GM19193 (cell line): Measurements from ENCODE around the gene CCDC106.

Experiments used
- POLR2A ChIP-seq: IDR thresholded peaks from 4 replicates; pipeline ENCODE4 v1.6.1; 2011; ENCODE audit not compliant: insufficient read depth, insufficient read length; ENCODE audit errors: extremely low read depth

CCDC106 gene

GRCh38 chr19:55674841-55675660, 27.0 kb downstream of the CCDC106 start, which contains the start of gene EPN1:
Gene EPN1 (plus strand): TSS chr19:55675226. CDS start chr19:55678628, 3,402 bp downstream.
- TF ChIP-seq POLR2A, result peak; percentile 68

- no peak for TF ChIP-seq POLR2A
These were observed 27.8 kb downstream of the CCDC106 start for GRCh38 chr19:55675661-55676354.

DNA sequence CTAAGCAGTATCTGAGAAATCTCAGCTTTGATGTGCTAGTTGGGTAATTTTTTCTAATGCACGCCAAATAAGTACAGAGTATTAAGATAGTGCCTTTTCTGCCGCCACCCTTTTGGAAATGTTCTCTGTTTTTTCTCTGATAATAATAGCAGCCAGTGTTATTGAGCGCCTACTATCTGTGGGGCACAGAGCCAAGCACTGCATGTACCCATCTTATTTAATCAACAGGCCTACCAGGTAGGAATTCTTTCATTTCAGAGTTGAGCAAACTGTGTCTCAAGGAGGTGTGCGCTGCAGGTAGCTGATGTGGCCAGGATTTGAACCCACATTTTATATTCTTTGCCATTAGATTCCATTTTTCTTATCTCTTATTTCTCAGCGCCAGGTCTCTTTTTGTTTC, 28.4 kb downstream of the CCDC106 start:
- no peak for TF ChIP-seq POLR2A

DNA sequence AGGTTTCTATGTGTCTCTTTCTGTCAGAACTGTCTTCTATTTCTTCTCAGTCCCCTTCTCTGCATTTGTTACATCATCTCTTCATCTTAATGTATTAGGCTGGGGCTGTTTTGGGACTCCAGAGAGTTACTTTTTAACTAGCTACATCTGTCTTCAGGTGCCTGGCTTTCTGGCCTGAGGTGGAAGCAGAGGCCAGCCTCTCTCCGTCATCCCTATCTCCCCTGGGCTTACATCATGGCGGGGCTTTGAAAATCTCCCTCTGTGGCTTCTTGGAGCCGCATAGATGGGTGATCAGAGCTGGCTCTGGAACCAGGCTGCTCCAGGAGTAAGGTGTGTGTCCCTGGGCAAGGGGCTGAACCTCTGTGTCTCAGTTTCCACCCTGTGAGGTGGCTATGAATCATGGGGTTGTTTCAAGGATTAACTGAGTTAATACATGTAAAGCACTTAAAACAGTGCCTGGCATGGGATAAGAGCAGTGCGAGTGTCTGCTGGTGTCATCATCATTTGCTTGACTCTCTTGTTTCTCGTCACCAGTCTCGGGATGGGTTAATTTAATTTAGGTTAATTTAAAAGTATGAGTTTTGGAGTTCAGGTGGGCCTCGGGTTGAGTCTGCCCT, 29.0 kb downstream of the CCDC106 start:
- no peak for TF ChIP-seq POLR2A

DNA sequence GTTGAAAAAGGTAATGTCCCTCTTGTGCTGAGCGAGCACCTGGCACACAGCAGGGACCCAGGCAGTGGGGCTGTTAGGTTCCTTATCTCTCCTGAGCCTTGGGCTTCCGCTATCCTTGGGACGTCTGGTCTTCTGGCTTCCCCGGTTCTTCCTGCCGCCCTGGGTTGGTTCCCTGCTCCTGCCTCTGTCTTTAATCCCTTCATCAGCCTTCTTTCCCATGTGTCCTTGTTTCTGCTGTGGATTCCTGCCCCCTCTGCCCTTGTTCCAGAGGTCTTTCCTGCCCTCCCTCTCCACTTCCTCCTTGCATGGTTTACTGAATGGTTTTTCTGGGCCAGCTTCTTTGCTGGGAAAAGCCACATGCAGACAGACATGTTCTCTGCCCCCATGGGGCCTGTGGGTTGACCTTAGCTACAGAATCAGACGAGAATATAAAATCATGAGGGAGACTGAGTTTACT, 29.6 kb downstream of the CCDC106 start:
- no peak for TF ChIP-seq POLR2A

- peak; percentile 54 for TF ChIP-seq POLR2A
These were observed 30.2 kb downstream of the CCDC106 start for GRCh38 chr19:55678121-55678671.

DNA sequence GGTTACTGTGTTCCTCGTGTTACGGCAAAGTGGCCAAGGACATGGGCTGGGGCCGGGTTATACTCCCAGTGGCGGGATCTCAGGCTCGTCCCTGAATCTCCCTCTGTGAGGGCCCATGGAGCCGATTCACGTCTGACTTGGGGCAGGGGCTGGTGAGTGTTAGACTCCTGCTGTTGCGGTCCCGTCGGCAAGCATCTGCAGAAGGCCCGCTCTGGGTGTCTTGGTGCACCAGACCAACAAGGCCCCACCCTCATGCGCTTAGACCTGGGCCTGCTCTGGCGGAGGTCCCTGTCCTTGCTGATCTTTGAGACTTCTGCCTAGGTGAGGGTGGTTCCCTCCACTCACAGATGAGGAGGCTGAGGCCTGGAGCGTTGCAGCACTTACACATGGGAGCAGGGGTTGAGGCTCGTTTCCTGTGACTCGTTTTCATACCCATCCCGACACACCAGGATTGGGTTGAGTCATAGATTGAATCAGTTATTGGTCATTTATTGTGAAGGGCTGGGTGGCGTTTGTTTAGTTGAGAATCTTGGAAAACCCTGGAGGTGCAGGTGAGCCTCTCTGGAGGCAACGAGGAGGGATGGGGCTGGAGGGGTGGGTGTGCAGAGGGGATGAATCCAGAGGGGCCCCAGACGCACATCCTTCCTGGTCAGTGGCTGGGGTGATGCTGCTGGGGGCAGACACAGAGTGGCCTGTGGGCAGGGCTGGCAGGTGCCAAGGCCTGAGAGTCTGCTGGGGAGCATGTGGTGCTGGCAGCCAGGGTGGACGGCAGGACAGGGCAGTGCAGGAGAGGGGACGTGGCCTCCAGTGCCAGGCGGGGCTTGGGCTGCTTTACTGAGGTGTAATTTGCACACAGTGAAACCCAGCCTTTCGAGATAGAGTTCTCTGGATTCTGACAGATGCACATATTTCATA, 31.6 kb downstream of the CCDC106 start:
- peak; percentile 6 for TF ChIP-seq POLR2A

GRCh38 chr19:55680339-55681130, 32.5 kb downstream of the CCDC106 start:
- no peak for TF ChIP-seq POLR2A

DNA sequence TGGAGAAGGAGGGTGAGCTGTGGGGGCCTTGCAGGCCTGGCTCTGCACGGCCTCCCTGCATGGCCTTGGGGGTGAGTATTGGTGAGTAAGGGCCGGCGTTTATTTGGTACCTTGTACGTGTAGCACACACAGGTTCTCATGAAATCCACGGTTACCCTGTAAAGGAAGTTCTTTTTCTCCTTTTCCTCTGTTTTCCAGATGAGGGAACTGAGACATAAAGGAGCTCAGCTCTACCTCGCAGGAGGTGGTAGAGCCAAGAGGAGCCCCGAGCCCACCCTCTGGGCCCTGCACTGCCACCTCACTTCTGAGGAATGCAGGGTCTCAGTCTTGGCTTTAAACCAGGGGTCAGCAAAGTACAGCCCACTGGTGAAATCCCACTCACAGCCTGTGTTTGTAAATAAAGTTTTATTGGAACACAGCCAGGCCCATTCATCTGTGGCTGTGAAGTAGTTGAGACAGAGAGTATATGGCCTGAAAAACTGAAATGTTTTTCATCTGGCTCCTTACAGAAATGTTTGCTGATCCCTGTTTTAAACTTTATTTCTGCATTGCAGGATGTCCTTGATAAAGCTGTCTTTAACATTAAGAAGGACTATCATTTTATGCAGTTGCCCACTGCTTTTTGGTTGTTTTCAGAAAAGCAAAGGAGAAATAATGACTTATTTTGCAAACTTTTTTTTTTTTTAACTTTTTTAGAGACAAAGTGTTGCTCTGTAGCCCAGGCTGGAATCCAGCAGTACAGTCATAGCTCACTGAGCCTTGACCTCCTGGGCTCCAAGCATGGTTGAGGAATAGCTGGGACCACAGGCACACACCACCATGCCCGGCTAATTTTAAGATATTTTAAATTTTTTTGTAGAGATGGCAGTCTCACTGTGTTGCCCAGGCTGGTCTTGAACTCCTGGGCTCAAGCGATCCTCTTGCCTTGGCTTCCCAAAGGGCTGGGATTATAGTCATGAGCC, 33.4 kb downstream of the CCDC106 start:
- no peak for TF ChIP-seq POLR2A

DNA sequence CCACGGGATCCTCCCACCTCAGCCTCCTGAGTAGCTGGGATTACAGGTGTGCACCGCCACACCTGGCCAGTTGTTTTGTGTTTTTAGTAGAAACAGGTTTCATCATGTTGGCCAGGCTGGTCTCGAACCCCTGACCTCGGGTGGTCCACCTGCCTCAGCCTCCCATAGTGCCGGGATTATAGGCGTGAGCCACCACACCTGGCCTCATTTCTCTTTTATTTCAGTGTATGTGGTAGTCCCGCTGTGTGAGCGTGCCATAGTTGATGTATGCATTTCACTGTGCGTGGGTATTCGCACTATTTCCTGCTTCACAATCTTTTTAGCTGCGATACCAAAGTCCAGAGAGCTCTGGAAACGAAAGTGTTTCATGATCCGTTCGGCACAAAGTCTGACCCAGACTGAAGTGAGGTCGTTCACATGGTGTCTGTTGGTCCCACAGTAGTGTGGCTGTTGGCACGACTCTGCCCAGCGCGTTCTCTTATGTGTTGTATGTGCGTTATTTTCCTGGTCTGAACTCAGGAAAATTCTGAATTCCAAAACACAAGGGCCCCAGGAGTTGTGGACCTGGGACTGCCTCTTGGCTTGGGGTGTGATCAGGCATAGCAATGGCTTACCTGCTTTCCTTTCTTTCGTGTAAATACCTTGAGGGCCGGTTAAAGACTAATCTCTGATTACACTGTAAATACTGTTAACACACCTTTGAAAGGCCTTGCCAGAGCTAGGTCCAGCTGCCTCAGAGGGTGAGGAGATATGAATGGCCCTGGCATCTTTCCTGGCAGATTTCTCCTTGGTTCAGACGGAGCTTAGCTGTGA, 35.6 kb downstream of the CCDC106 start:
- no peak for TF ChIP-seq POLR2A

DNA sequence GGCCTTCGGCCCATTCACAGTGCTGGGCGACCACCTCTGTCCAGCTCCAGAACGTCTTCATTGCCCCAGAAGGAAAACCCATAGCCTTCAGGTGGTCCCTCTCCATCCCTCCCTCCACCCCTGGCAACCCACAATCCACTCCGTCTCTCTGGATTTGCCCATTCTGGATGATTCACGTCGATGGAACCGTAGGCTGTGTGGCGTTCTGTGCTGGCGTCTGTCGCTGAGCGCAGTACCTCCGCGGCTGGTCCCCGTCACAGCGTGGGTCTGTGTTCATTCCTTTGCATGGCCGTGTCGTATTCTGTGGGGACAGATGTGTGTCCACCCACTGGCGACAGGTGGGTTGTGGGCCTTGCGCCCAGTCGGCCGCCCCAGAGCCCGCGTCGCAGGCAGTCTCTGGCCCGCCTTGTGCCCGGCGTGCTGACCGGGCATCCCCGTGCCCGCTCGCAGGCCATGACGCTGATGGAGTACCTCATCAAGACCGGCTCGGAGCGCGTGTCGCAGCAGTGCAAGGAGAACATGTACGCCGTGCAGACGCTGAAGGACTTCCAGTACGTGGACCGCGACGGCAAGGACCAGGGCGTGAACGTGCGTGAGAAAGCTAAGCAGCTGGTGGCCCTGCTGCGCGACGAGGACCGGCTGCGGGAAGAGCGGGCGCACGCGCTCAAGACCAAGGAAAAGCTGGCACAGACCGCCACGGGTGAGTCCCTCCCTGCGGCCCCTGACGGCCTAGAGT, 37.1 kb downstream of the CCDC106 start:
- TF ChIP-seq POLR2A, result no peak
